ENCODE data around the gene XRCC5. TPM values are rescaled to one million over a fixed set of nuclear protein-coding genes. Genes with fewer than 3 reads are reported as not detected.

The XRCC5 gene
- total RNA-seq, 1 experiment from 2014 or later = 618 TPM

GRCh38 chr2:216108310-216108966 lies 710 bp upstream of the XRCC5 start:
- Mint-ChIP-seq H3K27me3 (ENCODE audit: low read depth) (no peaks in the 10 kb centered on the region), H3K27ac (peak overlapping the region; percentile 95 to 100 (median 99)), H3K36me3 (ENCODE audit: insufficient read depth in 1 of 3, low read depth in 3 of 3) (peaks cover 28 to 38% (median 34%) of the 10 kb centered on the region in 3 experiments), H3K9me3 (peaks cover 0 to 3% of the 10 kb centered on the region in 2 experiments; a peak in 2 of 5 replicates), H3K4me1 (peaks cover 32 to 46% of the 10 kb centered on the region in 2 experiments), H3K4me3 (peak overlapping the region; percentile 99 to 100)
- H3K4me1 ChIP-seq (ENCODE audit: insufficient read depth, low read length) = no peaks in the 10 kb centered on the region; the same call in 1 of the 2 replicates
- H3K14ac ChIP-seq (ENCODE audit: insufficient read depth, low read length) = no peak overlapping the region
- H3K23me2 ChIP-seq (ENCODE audit: insufficient read length, low read depth, low read length, poor library complexity, severe bottlenecking) = peaks cover 3% of the 10 kb centered on the region
- TF ChIP-seq CTCF (conservative IDR thresholded peaks at IDR 0.05) = no peak
- peak overlapping the region; percentile 52 for H3K9ac ChIP-seq (ENCODE audit: extremely low read depth, insufficient read length, low read length)
- H3K56ac ChIP-seq (ENCODE audit: insufficient read length, low read depth, low read length) = no peak overlapping the region
- no peak overlapping the region for H3K18ac ChIP-seq (ENCODE audit: insufficient read length, low read depth, low read length)
- H3K79me2 ChIP-seq (ENCODE audit: insufficient read depth, low read length) = peaks cover 18% of the 10 kb centered on the region; the same call in 1 of the 2 replicates
- no peak overlapping the region for H3T11ph ChIP-seq (ENCODE audit: low read length)
- H2BK15ac ChIP-seq (ENCODE audit: low read depth, low read length) = no peak overlapping the region
- H2AK5ac ChIP-seq (ENCODE audit: insufficient read length, low read length) = peak overlapping the region; percentile 79
- DNase-seq = peak; percentile 33
- H3K4me2 ChIP-seq (ENCODE audit: insufficient read depth, insufficient read length, low read length) = peak overlapping the region; percentile 70
- WGBS (ENCODE audit: extremely low coverage, insufficient read length, low lambda C conversion rate) = no CpG with 5 or more reads among the region's 6 CpGs
- no peak overlapping the region for H2AFZ ChIP-seq (ENCODE audit: low read length)
- H2BK20ac ChIP-seq (ENCODE audit: low read depth, low read length, poor library complexity, severe bottlenecking) = no peak overlapping the region
- H3K27ac ChIP-seq (ENCODE audit: insufficient read length, low read depth, low read length) = no peak overlapping the region
- no peaks in the 10 kb centered on the region for H4K20me1 ChIP-seq (ENCODE audit: control insufficient read depth, insufficient read depth, insufficient read length)
- peak overlapping the region; percentile 84 for H4K5ac ChIP-seq (ENCODE audit: insufficient read length, low read depth, low read length)
- no peaks in the 10 kb centered on the region for H3K27me3 ChIP-seq (ENCODE audit: insufficient read depth, low read length)
- no peak overlapping the region for H4K91ac ChIP-seq (ENCODE audit: insufficient read length, low read depth, low read length)
- no peak overlapping the region for H3K4ac ChIP-seq (ENCODE audit: low read depth, low read length)
- H3K9me3 ChIP-seq (ENCODE audit: control insufficient read depth, low read depth, low read length) = no peaks in the 10 kb centered on the region
- H2BK120ac ChIP-seq (ENCODE audit: low read depth, low read length, poor library complexity, severe bottlenecking) = no peak overlapping the region
- no peak overlapping the region for H4K8ac ChIP-seq (replicated peaks; ENCODE audit: insufficient read length, low read depth, low read length)
- H3K79me1 ChIP-seq (ENCODE audit: insufficient read depth, low read depth, low read length, poor library complexity, severe bottlenecking) = no peaks in the 10 kb centered on the region
- no peak overlapping the region for H3K23ac ChIP-seq (ENCODE audit: insufficient read length, low read depth, low read length)
- no peak overlapping the region for H2BK12ac ChIP-seq (ENCODE audit: insufficient read length, low read depth, low read length)
- no peak overlapping the region for H2BK5ac ChIP-seq (ENCODE audit: insufficient read length, low read length)
